Measurements from ENCODE around the gene SPATA45. TPM values are rescaled to one million over a fixed set of nuclear protein-coding genes. Genes with fewer than 3 reads are reported as not detected.

Gene SPATA45
- polyA plus RNA-seq, 3 donors: 0.28 to 0.93 TPM; not detected in 1

- DNase-seq: no peak
These were observed 64.9 kb downstream of the SPATA45 start for GRCh38 chr1:212782422-212783154.

GRCh38 chr1:212781225-212781624 is 66.2 kb downstream of the SPATA45 start:
- no peak for DNase-seq

GRCh38 chr1:212780759-212781158 is 66.7 kb downstream of the SPATA45 start:
- no peak for DNase-seq

Other genes starting within 250 kb of the SPATA45 start
- gene ATF3, start 238.9 kb downstream of the SPATA45 start, polyA plus RNA-seq (ENCODE audit: insufficient read length in 3 of 3): 10 to 100 TPM; 10.1 to 11.8 (median 10.6) TPM
- 1 to 10 TPM; 1.1 to 1.9 (median 1.6) TPM for gene BATF3, start 147.8 kb downstream of the SPATA45 start, polyA plus RNA-seq (ENCODE audit: insufficient read length in 3 of 3)
- 10 to 100 TPM; 39.7 to 44.1 (median 42.3) TPM for gene NSL1, start 55.9 kb downstream of the SPATA45 start, polyA plus RNA-seq (ENCODE audit: insufficient read length in 3 of 3)
- 10 to 100 TPM; 15.5 to 23.2 (median 22.5) TPM for gene TATDN3, start 55.8 kb downstream of the SPATA45 start, polyA plus RNA-seq (ENCODE audit: insufficient read length in 3 of 3)
- gene FLVCR1, start 10.6 kb upstream of the SPATA45 start, polyA plus RNA-seq (ENCODE audit: insufficient read length in 3 of 3): 10 to 100 TPM; 15.1 to 32.3 (median 28.2) TPM
- gene VASH2, start 102.9 kb upstream of the SPATA45 start, polyA plus RNA-seq (ENCODE audit: insufficient read length in 3 of 3): 10 to 100 TPM; 19.2 to 22.2 (median 21.5) TPM
- 10 to 100 TPM; 29.1 to 50.7 (median 48.1) TPM for gene ANGEL2, start 168.2 kb upstream of the SPATA45 start, polyA plus RNA-seq (ENCODE audit: insufficient read length in 3 of 3)
- 10 to 100 TPM; 20.3 to 21.2 (median 20.9) TPM for gene RPS6KC1, start 203.6 kb upstream of the SPATA45 start, polyA plus RNA-seq (ENCODE audit: insufficient read length in 3 of 3)